Forelimb muscle (tissue), 1 donor: ENCODE results near the gene FTCDNL1. TPM values are rescaled to one million over a fixed set of nuclear protein-coding genes. Genes with fewer than 3 reads are reported as not detected.

Experiments
- DNase-seq: peaks from one replicate; pipeline ENCODE4 v3.0.0-alpha.2; 2013; ENCODE audit warnings: low read depth
- polyA plus RNA-seq: library from polyadenylated mRNA; unstranded; fragments of 120-200 nt; gene quantifications from one replicate; pipeline ENCODE4 v1.2.1, GENCODE V29; 2013; ENCODE audit not compliant: insufficient read length

FTCDNL1 gene
- polyA plus RNA-seq, 1 donor, result 1.4 TPM

GRCh38 chr2:199842631-199843395 lies 8.2 kb downstream of the FTCDNL1 start:
- DNase-seq, result no peak

- no peak for DNase-seq
Observed at GRCh38 chr2:199841409-199841808, 9.6 kb downstream of the FTCDNL1 start.

- DNase-seq, result no peak
Observed at GRCh38 chr2:199838399-199838798, 12.6 kb downstream of the FTCDNL1 start.

- no peak for DNase-seq
Observed at GRCh38 chr2:199836943-199837342, 14.0 kb downstream of the FTCDNL1 start.

GRCh38 chr2:199833525-199833924 lies 17.5 kb downstream of the FTCDNL1 start:
- DNase-seq, result no peak

GRCh38 chr2:199830531-199830930 lies 20.5 kb downstream of the FTCDNL1 start:
- no peak for DNase-seq

GRCh38 chr2:199829628-199830027 lies 21.4 kb downstream of the FTCDNL1 start:
- no peak for DNase-seq

GRCh38 chr2:199819746-199820145 lies 31.2 kb downstream of the FTCDNL1 start:
- no peak for DNase-seq

- no peak for DNase-seq
Observed at GRCh38 chr2:199818754-199819153, 32.2 kb downstream of the FTCDNL1 start.

- no peak for DNase-seq
Observed at GRCh38 chr2:199818026-199818425, 33.0 kb downstream of the FTCDNL1 start.

- DNase-seq, result no peak
Observed at GRCh38 chr2:199814817-199815211, 36.2 kb downstream of the FTCDNL1 start.

GRCh38 chr2:199814101-199814816 lies 36.7 kb downstream of the FTCDNL1 start:
- DNase-seq, result no peak

- DNase-seq, result no peak
Observed at GRCh38 chr2:199812493-199812892, 38.5 kb downstream of the FTCDNL1 start.

GRCh38 chr2:199811346-199811745 lies 39.6 kb downstream of the FTCDNL1 start:
- no peak for DNase-seq

- DNase-seq, result no peak
Observed at GRCh38 chr2:199810422-199811171, 40.4 kb downstream of the FTCDNL1 start.

- DNase-seq, result no peak
Observed at GRCh38 chr2:199807966-199808365, 43.0 kb downstream of the FTCDNL1 start.

GRCh38 chr2:199806179-199806578 lies 44.8 kb downstream of the FTCDNL1 start:
- no peak for DNase-seq

GRCh38 chr2:199804831-199805230 lies 46.2 kb downstream of the FTCDNL1 start:
- no peak for DNase-seq

GRCh38 chr2:199798831-199799580 lies 52.0 kb downstream of the FTCDNL1 start:
- no peak for DNase-seq

- no peak for DNase-seq
Observed at GRCh38 chr2:199797431-199798403, 53.3 kb downstream of the FTCDNL1 start.

GRCh38 chr2:199792381-199792780 lies 58.6 kb downstream of the FTCDNL1 start:
- no peak for DNase-seq
